K562 (cell line): ENCODE data around the gene ATXN7. TPM values are rescaled to one million over a fixed set of nuclear protein-coding genes. Genes with fewer than 3 reads are reported as not detected.

Experiments used
- ATAC-seq: fragments of 200-7000 bp; cut with Tn5 transposase; 3 replicates; pipeline ENCODE4 v1.9.1; 2020; ENCODE audit warnings: moderate library complexity
- BruUV-seq: library from RNA; stranded (reverse); fragments of 400-500 nt; replicated peaks from 2 replicates; lab custom pipeline; 2021; lab: Mats Ljungman, UMichigan
- CTCF ChIA-PET: fragments of 300-600 bp; formaldehyde crosslinking; extraction: SDS; loops from one replicate; lab custom pipeline; 2021; ENCODE audit warnings: low intra/inter-chr PET ratio; lab: Yijun Ruan, JAX
- POLR2A ChIA-PET: fragments of 300-600, 350-650 bp; sonication (Branson Sonifier 250); formaldehyde crosslinking; extraction: SDS; loops from one replicate; lab custom pipeline; 2021; ENCODE audit warnings: antibody characterized with exemption, inconsistent platforms; lab: Yijun Ruan, JAX
- DNase-seq, 4 experiments: peaks; one replicate each; pipeline versions ENCODE4 v3.0.0 to v3.0.0-alpha.2; 2011 to 2018; ENCODE audit warnings: low spot score in 3 of 4, mixed read lengths in 3 of 4; ENCODE audit errors: extremely low read depth in 1 of 4
- FAIRE-seq: peaks from 2 replicates; lab custom pipeline; 2011; peaks lifted over from hg19 to GRCh38; lab: Jason Lieb, UNC
- H2AFZ ChIP-seq: 2 replicates; pipeline ENCODE4 v1.6.0; 2011; ENCODE audit warnings: low read depth, low read length, control low read depth, inconsistent platforms
- H3K27ac ChIP-seq: fragments of 200-600 bp; 3 replicates; pipeline ENCODE4 v1.8.0; 2011; ENCODE audit warnings: low read depth, mild to moderate bottlenecking, control low read depth, inconsistent platforms, low read length, moderate library complexity, mixed read lengths; ENCODE audit errors: extremely low read depth
- H3K27me3 ChIP-seq, 2 experiments: fragments of 300-600 bp in 1 of 2; 2 replicates in 1 of 2; 3 replicates in 1 of 2; pipeline versions ENCODE4 v1.6.0 to v1.8.0; 2011; ENCODE audit warnings: inconsistent platforms in 2 of 2, low read length in 2 of 2, mild to moderate bottlenecking in 1 of 2, mixed read lengths in 1 of 2, moderate library complexity in 1 of 2; ENCODE audit not compliant: control insufficient read depth in 2 of 2, insufficient read depth in 2 of 2
- H3K36me3 ChIP-seq: fragments of 300-600 bp; 3 replicates; pipeline ENCODE4 v1.8.0; 2011; ENCODE audit warnings: mild to moderate bottlenecking, low read length, inconsistent platforms; ENCODE audit not compliant: control insufficient read depth, insufficient read depth
- H3K4me1 ChIP-seq, 2 experiments: fragments of 200-600 bp in 1 of 2; replicated peaks in 1 of 2; 2 replicates in 1 of 2; 3 replicates in 1 of 2; pipeline versions ENCODE4 v1.5.1 to v1.8.0; 2011; ENCODE audit warnings: inconsistent platforms in 2 of 2, low read length in 2 of 2, mild to moderate bottlenecking in 1 of 2, mixed read lengths in 1 of 2, moderate library complexity in 1 of 2; ENCODE audit not compliant: control insufficient read depth in 2 of 2, insufficient read depth in 2 of 2
- H3K4me2 ChIP-seq: 2 replicates; pipeline ENCODE4 v1.6.1; 2011; ENCODE audit warnings: low read length, control low read depth, inconsistent platforms, mixed read lengths; ENCODE audit not compliant: insufficient read depth
- H3K4me3 ChIP-seq: fragments of 200-600 bp; sonication (generic), shearing (Covaris generic); 2 replicates; pipeline ENCODE4 v1.5.1; 2016; ENCODE audit warnings: control low read depth, inconsistent platforms
- H3K79me2 ChIP-seq: fragments of 200-600 bp; 3 replicates; pipeline ENCODE4 v1.8.0; 2011; ENCODE audit warnings: low read length, inconsistent platforms; ENCODE audit not compliant: control insufficient read depth, insufficient read depth
- H3K9ac ChIP-seq, 2 experiments: 2 replicates each; pipeline versions ENCODE4 v1.6.0 to v1.6.1; 2011; ENCODE audit warnings: low read depth in 2 of 2, low read length in 2 of 2, control low read depth in 1 of 2, inconsistent platforms in 1 of 2, mild to moderate bottlenecking in 1 of 2, mixed read lengths in 1 of 2; ENCODE audit not compliant: insufficient read depth in 1 of 2
- H3K9me1 ChIP-seq: one replicate; pipeline ENCODE4 v1.6.0; 2011; ENCODE audit warnings: inconsistent platforms, mild to moderate bottlenecking, low read length, moderate library complexity; ENCODE audit not compliant: control insufficient read depth, insufficient read depth
- H3K9me3 ChIP-seq: replicated peaks from 2 replicates; pipeline ENCODE4 v1.5.1; 2011; ENCODE audit warnings: low read depth, low read length, inconsistent platforms; ENCODE audit not compliant: control insufficient read depth, insufficient read depth
- H4K20me1 ChIP-seq: replicated peaks from 2 replicates; pipeline ENCODE4 v1.6.1; 2011; ENCODE audit warnings: low read length, inconsistent platforms, mixed read lengths; ENCODE audit not compliant: control insufficient read depth, insufficient read depth
- FOXK2 ChIP-seq, 2 experiments: fragments of 450-650 bp; IDR thresholded peaks in 1 of 2; conservative IDR thresholded peaks in 1 of 2; 2 replicates each; pipeline ENCODE4 v1.6.1; 2016; ENCODE audit warnings: low read depth in 2 of 2, mild to moderate bottlenecking in 1 of 2
- ILK ChIP-seq: fragments of 450-650 bp; IDR thresholded peaks from 2 replicates; pipeline ENCODE4 v1.6.1; 2016; ENCODE audit warnings: missing genetic modification characterization, low read depth, mild to moderate bottlenecking, missing compliant biosample characterization, moderate library complexity, borderline replicate concordance
- KLF16 ChIP-seq: IDR thresholded peaks from 2 replicates; pipeline ENCODE4 v1.6.1; 2016; ENCODE audit warnings: antibody characterized with exemption
- PRMT5 ChIP-seq: sonication (generic); formaldehyde crosslinking; IDR thresholded peaks from 2 replicates; pipeline ENCODE4 v1.5.0; 2020; ENCODE audit warnings: missing genetic modification reagents
- PTTG1 ChIP-seq: fragments of 450-650 bp; IDR thresholded peaks from 2 replicates; pipeline ENCODE4 v1.6.1; 2016; ENCODE audit warnings: low read depth, mild to moderate bottlenecking, missing genetic modification characterization, missing compliant biosample characterization
- TCF3 ChIP-seq: sonication (generic); formaldehyde crosslinking; IDR thresholded peaks from 2 replicates; pipeline ENCODE4 v1.4.0; 2020; ENCODE audit warnings: mild to moderate bottlenecking, missing genetic modification reagents
- ZNF23 ChIP-seq: fragments of 250-450 bp; sonication (Bioruptor Pico); IDR thresholded peaks from 2 replicates; pipeline ENCODE4 v1.4.0; 2020; ENCODE audit warnings: mild to moderate bottlenecking
- ZNF324 ChIP-seq: fragments of 250-450 bp; sonication (Bioruptor Pico); IDR thresholded peaks from 2 replicates; pipeline ENCODE4 v1.4.0; 2020; ENCODE audit warnings: mild to moderate bottlenecking
- WGBS: fragments of 100-300 bp; shearing (Covaris generic); methylation state at CpG from one replicate; pipeline ENCODE4 v1.1.6; 2016; ENCODE audit warnings: low coverage, mixed read lengths; ENCODE audit not compliant: insufficient coverage; ENCODE audit errors: missing lambda C conversion rate; 5-methylcytosine and 5-hydroxymethylcytosine counted together
- in situ Hi-C: fragments of 300-500 bp; cut with MboI; formaldehyde crosslinking; loops from 4 replicates; pipeline ENCODE4 v1.15.0; 2018; ENCODE audit warnings: inconsistent platforms, mixed read lengths
- intact Hi-C: fragments of 100-400 bp; cut with micrococcal nuclease; formaldehyde crosslinking; loops from 2 replicates; pipeline ENCODE4 v1.14.2; 2022
- polyA plus RNA-seq, 8 experiments: library from polyadenylated mRNA; depleted of rRNA in 4 of 8; stranded (reverse) in 5 of 8; unstranded in 3 of 8; fragments of >200 nt; fragmentation: Nextera tagmentation in 2 of 8; fragmentation: Illumina TruSeq in 1 of 8; extraction: Ambion mirVana in 2 of 8; extraction: Trizol in 1 of 8; gene quantifications; 2 replicates each; pipeline versions ENCODE4 v1.2.1 to v1.2.3, GENCODE V29; 2011 to 2014; ENCODE audit warnings: inconsistent platforms in 1 of 8, missing spikeins in 1 of 8
- total RNA-seq, 7 experiments: library from RNA; depleted of rRNA in 6 of 7; stranded (reverse); fragments of >200 nt in 6 of 7; fragmentation: Illumina TruSeq in 2 of 7; extraction: Trizol in 2 of 7; gene quantifications; 2 replicates each; pipeline versions ENCODE4 v1.2.1 to v1.2.3, GENCODE V29; 2011 to 2021; ENCODE audit warnings: low replicate concordance in 1 of 7
- TF ChIP-seq, protein P1 (sequence below): fragments of 250-450 bp; sonication (Bioruptor Pico); IDR thresholded peaks from 2 replicates; pipeline ENCODE4 v1.6.1; 2021; ENCODE audit warnings: mild to moderate bottlenecking
- TF ChIP-seq, protein P2 (sequence below), 3 experiments: fragments of 200-800 bp in 1 of 3; fragments of 250-450 bp in 1 of 3; fragments of 450-650 bp in 1 of 3; sonication (Bioruptor Pico) in 1 of 3; sonication (Bioruptor generic) in 1 of 3; formaldehyde crosslinking in 1 of 3; IDR thresholded peaks; 2 replicates each; pipeline versions ENCODE4 v1.6.1 to v1.8.0; 2016 to 2022; ENCODE audit warnings: mild to moderate bottlenecking in 2 of 3, missing genetic modification characterization in 2 of 3, missing compliant biosample characterization in 1 of 3, moderate library complexity in 1 of 3
- TF ChIP-seq, protein P3 (sequence below), 2 experiments: fragments of 450-650 bp in 1 of 2; sonication (generic) in 1 of 2; formaldehyde crosslinking in 1 of 2; IDR thresholded peaks in 1 of 2; conservative IDR thresholded peaks in 1 of 2; 2 replicates each; pipeline versions ENCODE4 v1.6.1 to v1.8.1; 2016 to 2023; ENCODE audit warnings: mild to moderate bottlenecking in 2 of 2, moderate library complexity in 2 of 2, inconsistent platforms in 1 of 2, missing genetic modification reagents in 1 of 2

ATXN7 gene
- total and polyA plus RNA-seq, 9 of the 15 experiments (the other 6 are each of a cell fraction or from before 2014, with no cell fraction given), result 0.41 to 9.2 (median 6.7) TPM

DNA sequence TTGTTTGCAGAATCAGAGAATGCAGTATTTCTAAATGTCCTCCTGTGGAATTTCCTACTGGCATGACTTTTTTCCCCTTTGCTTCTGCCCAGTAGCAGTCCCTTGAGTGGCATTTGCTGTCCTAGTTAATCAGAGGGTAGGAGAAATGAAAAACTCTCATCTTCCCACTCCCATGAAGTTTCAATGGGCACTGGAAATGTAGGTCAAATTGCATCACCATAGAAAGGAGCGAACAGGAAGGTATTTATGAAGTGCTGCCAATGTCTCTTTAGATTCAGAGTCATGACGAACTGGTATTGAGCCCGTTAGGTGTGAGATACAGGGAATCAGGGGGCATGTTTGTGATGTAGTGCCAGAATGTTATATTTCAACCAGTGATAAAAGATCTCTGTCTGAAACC is 23.2 kb downstream of the ATXN7 start:
- CTCF ChIA-PET, result no interaction called here
- Histone ChIP-seq H4K20me1 (no peaks in the 10 kb centered on the region), H3K27ac (no peak overlapping the region), H3K4me1 (peaks cover 0 to 3% of the 10 kb centered on the region in 2 experiments; a peak in 2 of 5 replicates)
- 88% methylated on average over 3 of the region's 3 CpGs for WGBS
- BruUV-seq, result no TSS peak
- TF ChIP-seq, protein P1, sequence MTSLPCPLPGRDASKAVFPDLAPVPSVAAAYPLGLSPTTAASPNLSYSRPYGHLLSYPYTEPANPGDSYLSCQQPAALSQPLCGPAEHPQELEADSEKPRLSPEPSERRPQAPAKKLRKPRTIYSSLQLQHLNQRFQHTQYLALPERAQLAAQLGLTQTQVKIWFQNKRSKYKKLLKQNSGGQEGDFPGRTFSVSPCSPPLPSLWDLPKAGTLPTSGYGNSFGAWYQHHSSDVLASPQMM, result no peak
- TF ChIP-seq PRMT5 (CRISPR knock-in tag) (no peak), ZNF23 (CRISPR knock-in tag) (no peak), KLF16 (no peak), ZNF324 (CRISPR knock-in tag) (no peak), TCF3 (CRISPR knock-in tag) (no peak), FOXK2 (conservative IDR thresholded peaks at IDR 0.05 in 1 of 2, IDR thresholded peaks at IDR 0.05 in 1 of 2; ENCODE audit: low read depth in 2 of 2) (no peak), ILK (tag) (no peak), PTTG1 (tag) (no peak)
- TF ChIP-seq, protein P2, sequence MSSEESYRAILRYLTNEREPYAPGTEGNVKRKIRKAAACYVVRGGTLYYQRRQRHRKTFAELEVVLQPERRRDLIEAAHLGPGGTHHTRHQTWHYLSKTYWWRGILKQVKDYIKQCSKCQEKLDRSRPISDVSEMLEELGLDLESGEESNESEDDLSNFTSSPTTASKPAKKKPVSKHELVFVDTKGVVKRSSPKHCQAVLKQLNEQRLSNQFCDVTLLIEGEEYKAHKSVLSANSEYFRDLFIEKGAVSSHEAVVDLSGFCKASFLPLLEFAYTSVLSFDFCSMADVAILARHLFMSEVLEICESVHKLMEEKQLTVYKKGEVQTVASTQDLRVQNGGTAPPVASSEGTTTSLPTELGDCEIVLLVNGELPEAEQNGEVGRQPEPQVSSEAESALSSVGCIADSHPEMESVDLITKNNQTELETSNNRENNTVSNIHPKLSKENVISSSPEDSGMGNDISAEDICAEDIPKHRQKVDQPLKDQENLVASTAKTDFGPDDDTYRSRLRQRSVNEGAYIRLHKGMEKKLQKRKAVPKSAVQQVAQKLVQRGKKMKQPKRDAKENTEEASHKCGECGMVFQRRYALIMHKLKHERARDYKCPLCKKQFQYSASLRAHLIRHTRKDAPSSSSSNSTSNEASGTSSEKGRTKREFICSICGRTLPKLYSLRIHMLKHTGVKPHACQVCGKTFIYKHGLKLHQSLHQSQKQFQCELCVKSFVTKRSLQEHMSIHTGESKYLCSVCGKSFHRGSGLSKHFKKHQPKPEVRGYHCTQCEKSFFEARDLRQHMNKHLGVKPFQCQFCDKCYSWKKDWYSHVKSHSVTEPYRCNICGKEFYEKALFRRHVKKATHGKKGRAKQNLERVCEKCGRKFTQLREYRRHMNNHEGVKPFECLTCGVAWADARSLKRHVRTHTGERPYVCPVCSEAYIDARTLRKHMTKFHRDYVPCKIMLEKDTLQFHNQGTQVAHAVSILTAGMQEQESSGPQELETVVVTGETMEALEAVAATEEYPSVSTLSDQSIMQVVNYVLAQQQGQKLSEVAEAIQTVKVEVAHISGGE (CRISPR knock-in tag; IDR thresholded peaks at IDR 0.05), result peak in 1 of 3 experiments; percentile 38; a peak in 1 of 6 replicates
- TF ChIP-seq, protein P3, sequence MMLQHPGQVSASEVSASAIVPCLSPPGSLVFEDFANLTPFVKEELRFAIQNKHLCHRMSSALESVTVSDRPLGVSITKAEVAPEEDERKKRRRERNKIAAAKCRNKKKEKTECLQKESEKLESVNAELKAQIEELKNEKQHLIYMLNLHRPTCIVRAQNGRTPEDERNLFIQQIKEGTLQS (IDR thresholded peaks at IDR 0.05), result 0 out of 2 replicates have a peak, but pooled peaks have one; percentile 14
- TF ChIP-seq, protein P3 (CRISPR knock-in tag; conservative IDR thresholded peaks at IDR 0.05), result no peak
- TF ChIP-seq, all 486 proteins: peak for 2
- Histone ChIP-seq H3K9me3 (no peaks in the 10 kb centered on the region), H3K4me2 (no peak overlapping the region), H2AFZ (no peak overlapping the region), H3K27me3 (no peaks in the 10 kb centered on the region), H3K4me3 (no peak overlapping the region), H3K79me2 (peaks cover 11% of the 10 kb centered on the region; the same call in 2 of the 3 replicates), H3K36me3 (no peaks in the 10 kb centered on the region), H3K9me1 (no peaks in the 10 kb centered on the region), H3K9ac (no peak overlapping the region)
- ATAC-seq, result no peak
- intact Hi-C loops, result no loop called here
- in situ Hi-C loops, result no loop called here
- POLR2A ChIA-PET, result no interaction called here
- DNase-seq, result no peak
- FAIRE-seq, result no peak
